Measurements from ENCODE around the gene SLC26A11. TPM values are rescaled to one million over a fixed set of nuclear protein-coding genes. Genes with fewer than 3 reads are reported as not detected.

The SLC26A11 gene
- total and polyA plus RNA-seq, 2 of the 13 experiments (the other 11 are each of a cell fraction or from before 2014, with no cell fraction given): 8.7 to 13.2 TPM

- no peak for TF ChIP-seq EP300 (IDR thresholded peaks at IDR 0.05; ENCODE audit: low read depth in 2 of 2, low read length in 2 of 2)
- TF ChIP-seq EP300 (CRISPR knock-in tag; IDR thresholded peaks at IDR 0.05; ENCODE audit: borderline replicate concordance): no peak
- TF ChIP-seq FIP1L1 (IDR thresholded peaks at IDR 0.05; ENCODE audit: borderline replicate concordance, insufficient read depth, low read depth, low read length): no peak
- TF ChIP-seq SMAD9 (CRISPR knock-in tag; IDR thresholded peaks at IDR 0.05): no peak
- no peak for TF ChIP-seq RBAK (CRISPR knock-in tag; IDR thresholded peaks at IDR 0.05)
- TF ChIP-seq CCAR2 (optimal IDR thresholded peaks at IDR 0.05; ENCODE audit: low read depth, low read length): no peak
- no peak for TF ChIP-seq STAT5B (CRISPR knock-in tag; IDR thresholded peaks at IDR 0.05)
- TF ChIP-seq SMAD3 (CRISPR knock-in tag; IDR thresholded peaks at IDR 0.05): no peak
- no peak for TF ChIP-seq ZNF3 (CRISPR knock-in tag; IDR thresholded peaks at IDR 0.05)
- TF ChIP-seq TBL1XR1 (IDR thresholded peaks at IDR 0.05; ENCODE audit: borderline replicate concordance, low read length, partially characterized antibody): peak; percentile 99
- no peak for TF ChIP-seq ZNF639 (CRISPR knock-in tag; conservative IDR thresholded peaks at IDR 0.05)
- TF ChIP-seq, protein P1, sequence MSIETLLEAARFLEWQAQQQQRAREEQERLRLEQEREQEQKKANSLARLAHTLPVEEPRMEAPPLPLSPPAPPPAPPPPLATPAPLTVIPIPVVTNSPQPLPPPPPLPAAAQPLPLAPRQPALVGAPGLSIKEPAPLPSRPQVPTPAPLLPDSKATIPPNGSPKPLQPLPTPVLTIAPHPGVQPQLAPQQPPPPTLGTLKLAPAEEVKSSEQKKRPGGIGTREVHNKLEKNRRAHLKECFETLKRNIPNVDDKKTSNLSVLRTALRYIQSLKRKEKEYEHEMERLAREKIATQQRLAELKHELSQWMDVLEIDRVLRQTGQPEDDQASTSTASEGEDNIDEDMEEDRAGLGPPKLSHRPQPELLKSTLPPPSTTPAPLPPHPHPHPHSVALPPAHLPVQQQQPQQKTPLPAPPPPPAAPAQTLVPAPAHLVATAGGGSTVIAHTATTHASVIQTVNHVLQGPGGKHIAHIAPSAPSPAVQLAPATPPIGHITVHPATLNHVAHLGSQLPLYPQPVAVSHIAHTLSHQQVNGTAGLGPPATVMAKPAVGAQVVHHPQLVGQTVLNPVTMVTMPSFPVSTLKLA (IDR thresholded peaks at IDR 0.05): no peak
- TF ChIP-seq MYNN (CRISPR knock-in tag; IDR thresholded peaks at IDR 0.05; ENCODE audit: low read depth): no peak
- no peak for TF ChIP-seq ZNF138 (CRISPR knock-in tag; IDR thresholded peaks at IDR 0.05; ENCODE audit: low read depth)
- TF ChIP-seq, protein P2, sequence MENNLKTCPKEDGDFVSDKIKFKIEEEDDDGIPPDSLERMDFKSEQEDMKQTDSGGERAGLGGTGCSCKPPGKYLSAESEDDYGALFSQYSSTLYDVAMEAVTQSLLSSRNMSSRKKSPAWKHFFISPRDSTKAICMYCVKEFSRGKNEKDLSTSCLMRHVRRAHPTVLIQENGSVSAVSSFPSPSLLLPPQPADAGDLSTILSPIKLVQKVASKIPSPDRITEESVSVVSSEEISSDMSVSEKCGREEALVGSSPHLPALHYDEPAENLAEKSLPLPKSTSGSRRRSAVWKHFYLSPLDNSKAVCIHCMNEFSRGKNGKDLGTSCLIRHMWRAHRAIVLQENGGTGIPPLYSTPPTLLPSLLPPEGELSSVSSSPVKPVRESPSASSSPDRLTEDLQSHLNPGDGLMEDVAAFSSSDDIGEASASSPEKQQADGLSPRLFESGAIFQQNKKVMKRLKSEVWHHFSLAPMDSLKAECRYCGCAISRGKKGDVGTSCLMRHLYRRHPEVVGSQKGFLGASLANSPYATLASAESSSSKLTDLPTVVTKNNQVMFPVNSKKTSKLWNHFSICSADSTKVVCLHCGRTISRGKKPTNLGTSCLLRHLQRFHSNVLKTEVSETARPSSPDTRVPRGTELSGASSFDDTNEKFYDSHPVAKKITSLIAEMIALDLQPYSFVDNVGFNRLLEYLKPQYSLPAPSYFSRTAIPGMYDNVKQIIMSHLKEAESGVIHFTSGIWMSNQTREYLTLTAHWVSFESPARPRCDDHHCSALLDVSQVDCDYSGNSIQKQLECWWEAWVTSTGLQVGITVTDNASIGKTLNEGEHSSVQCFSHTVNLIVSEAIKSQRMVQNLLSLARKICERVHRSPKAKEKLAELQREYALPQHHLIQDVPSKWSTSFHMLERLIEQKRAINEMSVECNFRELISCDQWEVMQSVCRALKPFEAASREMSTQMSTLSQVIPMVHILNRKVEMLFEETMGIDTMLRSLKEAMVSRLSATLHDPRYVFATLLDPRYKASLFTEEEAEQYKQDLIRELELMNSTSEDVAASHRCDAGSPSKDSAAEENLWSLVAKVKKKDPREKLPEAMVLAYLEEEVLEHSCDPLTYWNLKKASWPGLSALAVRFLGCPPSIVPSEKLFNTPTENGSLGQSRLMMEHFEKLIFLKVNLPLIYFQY (CRISPR knock-in tag; IDR thresholded peaks at IDR 0.05; ENCODE audit: borderline replicate concordance): no peak
- 0 out of 2 replicates have a peak, but pooled peaks have one; percentile 60 for TF ChIP-seq ZNF343 (CRISPR knock-in tag; IDR thresholded peaks at IDR 0.05)
- no peak for TF ChIP-seq ONECUT2 (CRISPR knock-in tag; IDR thresholded peaks at IDR 0.05)
- TF ChIP-seq ZNF260 (CRISPR knock-in tag; IDR thresholded peaks at IDR 0.05; ENCODE audit: borderline replicate concordance, low read depth): no peak
Observed at GRCh38 chr17:80195671-80196529, 24.3 kb upstream of the SLC26A11 start (continued).

Data from HepG2 (cell line).